Right lobe of liver (tissue), 6 donors: ENCODE data around the gene TCF7L2. TPM values are rescaled to one million over a fixed set of nuclear protein-coding genes. Genes with fewer than 3 reads are reported as not detected.

Experiments
- ATAC-seq, 4 donors: fragments of 200-7000 bp; cut with Tn5 transposase; one replicate each; pipeline ENCODE4 v1.9.1; 2020; ENCODE audit warnings: mild to moderate bottlenecking in 4 of 4, moderate library complexity in 4 of 4
- DNase-seq, 3 donors: peaks; one replicate each; pipeline ENCODE4 v3.0.0-alpha.2; 2020
- H3K27ac ChIP-seq, 3 donors: fragments of 200-600 bp; one replicate each; pipeline ENCODE4 v1.8.0; 2022
- H3K27me3 ChIP-seq, 2 donors: fragments of 200-600 bp; one replicate each; pipeline ENCODE4 v1.8.0; 2022
- H3K36me3 ChIP-seq, 4 donors: fragments of 200-600 bp; sonication (generic) in 1 of 4; one replicate each; pipeline versions ENCODE4 v1.5.1 to v1.8.0; 2017 to 2022; ENCODE audit warnings: control low read depth in 1 of 4
- H3K4me1 ChIP-seq, 4 donors: fragments of 200-600 bp; sonication (generic) in 1 of 4; one replicate each; pipeline versions ENCODE4 v1.5.1 to v1.8.0; 2017 to 2022; ENCODE audit warnings: control low read depth in 1 of 4
- H3K4me3 ChIP-seq, 3 donors: fragments of 200-600 bp; one replicate each; pipeline ENCODE4 v1.8.0; 2022
- H3K9me3 ChIP-seq, 4 donors: fragments of 200-600 bp; sonication (generic) in 1 of 4; one replicate each; pipeline versions ENCODE4 v1.5.1 to v1.8.0; 2017 to 2022; ENCODE audit warnings: control low read depth in 1 of 4
- POLR2A ChIP-seq: fragments of 450-650 bp; IDR thresholded peaks from one replicate; pipeline ENCODE4 v1.6.1; 2017; ENCODE audit warnings: antibody characterized with exemption, mild to moderate bottlenecking
- WGBS: methylation state at CpG from one replicate; pipeline ENCODE4 v1.1.6; 2018; ENCODE audit warnings: low coverage, low lambda C conversion rate; ENCODE audit not compliant: insufficient coverage; ENCODE audit errors: missing lambda C conversion rate; 5-methylcytosine and 5-hydroxymethylcytosine counted together
- intact Hi-C, 2 donors: fragments of 100-400 bp; cut with DNase I; formaldehyde crosslinking; loops; one replicate each; pipeline versions ENCODE4 v1.11.2 to v1.14.1; 2022
- total RNA-seq, 6 experiments: library from RNA; depleted of rRNA in 2 of 6; stranded (reverse); fragments of >200 nt in 2 of 6; fragmentation: NEBNext Ultra II Directional in 3 of 6; extraction: Animal tissue kit (Norgen Biotek cat#: 25700) in 3 of 6; gene quantifications; one replicate each; pipeline versions ENCODE4 v1.1.0 to v1.2.4, GENCODE V29; 2016 to 2023
- TF ChIP-seq, protein P1 (sequence below), 4 donors: fragments of 200-600 bp in 3 of 4; fragments of 450-650 bp in 1 of 4; IDR thresholded peaks; one replicate each; pipeline versions ENCODE4 v1.5.1 to v1.8.0; 2016 to 2022; ENCODE audit warnings: antibody characterized with exemption in 4 of 4, mild to moderate bottlenecking in 2 of 4
- donor health status: DM: no; HTN: yes; CAD: no.
- donor health status: DM: no; HTN: no; CAD: no.
- donor health status: DM: no; HTN: no; CAD: no.
- donor health status: DM: no; HTN: yes; CAD: no.
- donor health status: DM: no; HTN: yes; CAD: no.

Gene TCF7L2
- total RNA-seq, 6 experiments from 2014 or later: 9.4 to 33.2 (median 16.7) TPM

DNA sequence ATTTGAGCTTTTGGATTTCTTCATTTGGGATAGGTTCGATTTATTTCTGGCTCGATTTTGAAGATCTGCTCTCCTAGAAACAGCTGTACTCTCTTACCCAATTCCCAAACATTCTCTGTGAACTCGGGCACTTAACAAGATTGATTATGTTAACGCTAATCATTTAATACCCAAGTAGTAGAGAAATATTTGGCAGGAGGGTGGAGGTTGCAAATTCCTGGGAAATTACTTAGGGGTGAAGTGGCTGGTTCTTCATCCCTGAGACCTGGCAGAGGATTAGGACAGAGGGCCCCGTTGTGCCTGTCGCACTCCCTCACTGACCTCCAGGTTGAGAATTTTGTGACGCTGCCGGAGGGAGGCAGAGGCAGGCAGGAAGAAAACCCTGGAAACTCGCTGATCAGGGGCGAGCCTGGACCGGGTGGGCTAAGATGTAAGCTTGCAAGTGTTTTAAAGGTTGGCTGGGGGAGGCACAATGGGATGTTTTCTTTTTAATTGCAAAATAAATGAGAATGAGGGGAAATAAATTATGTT, 182.6 kb downstream of the TCF7L2 start:
- peaks cover 0 to 41% (median 16%) of the 10 kb centered on the region in 4 donors for H3K4me1 ChIP-seq
- H3K4me3 ChIP-seq: no peak overlapping the region
- no peak for TF ChIP-seq POLR2A
- TF ChIP-seq, protein P1, sequence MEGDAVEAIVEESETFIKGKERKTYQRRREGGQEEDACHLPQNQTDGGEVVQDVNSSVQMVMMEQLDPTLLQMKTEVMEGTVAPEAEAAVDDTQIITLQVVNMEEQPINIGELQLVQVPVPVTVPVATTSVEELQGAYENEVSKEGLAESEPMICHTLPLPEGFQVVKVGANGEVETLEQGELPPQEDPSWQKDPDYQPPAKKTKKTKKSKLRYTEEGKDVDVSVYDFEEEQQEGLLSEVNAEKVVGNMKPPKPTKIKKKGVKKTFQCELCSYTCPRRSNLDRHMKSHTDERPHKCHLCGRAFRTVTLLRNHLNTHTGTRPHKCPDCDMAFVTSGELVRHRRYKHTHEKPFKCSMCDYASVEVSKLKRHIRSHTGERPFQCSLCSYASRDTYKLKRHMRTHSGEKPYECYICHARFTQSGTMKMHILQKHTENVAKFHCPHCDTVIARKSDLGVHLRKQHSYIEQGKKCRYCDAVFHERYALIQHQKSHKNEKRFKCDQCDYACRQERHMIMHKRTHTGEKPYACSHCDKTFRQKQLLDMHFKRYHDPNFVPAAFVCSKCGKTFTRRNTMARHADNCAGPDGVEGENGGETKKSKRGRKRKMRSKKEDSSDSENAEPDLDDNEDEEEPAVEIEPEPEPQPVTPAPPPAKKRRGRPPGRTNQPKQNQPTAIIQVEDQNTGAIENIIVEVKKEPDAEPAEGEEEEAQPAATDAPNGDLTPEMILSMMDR (IDR thresholded peaks at IDR 0.05): no peak
- no peaks in the 10 kb centered on the region for H3K27me3 ChIP-seq
- 32% methylated on average over 11 of the region's 11 CpGs for WGBS
- H3K27ac ChIP-seq: peak overlapping the region in 2 of 3 donors; percentile 73 to 75
- DNase-seq (no peak), ATAC-seq (peak; percentile 3 to 33 (median 10))
- intact Hi-C loops: no loop called here
- H3K36me3 ChIP-seq: no peaks in the 10 kb centered on the region
- H3K9me3 ChIP-seq: no peaks in the 10 kb centered on the region

DNA sequence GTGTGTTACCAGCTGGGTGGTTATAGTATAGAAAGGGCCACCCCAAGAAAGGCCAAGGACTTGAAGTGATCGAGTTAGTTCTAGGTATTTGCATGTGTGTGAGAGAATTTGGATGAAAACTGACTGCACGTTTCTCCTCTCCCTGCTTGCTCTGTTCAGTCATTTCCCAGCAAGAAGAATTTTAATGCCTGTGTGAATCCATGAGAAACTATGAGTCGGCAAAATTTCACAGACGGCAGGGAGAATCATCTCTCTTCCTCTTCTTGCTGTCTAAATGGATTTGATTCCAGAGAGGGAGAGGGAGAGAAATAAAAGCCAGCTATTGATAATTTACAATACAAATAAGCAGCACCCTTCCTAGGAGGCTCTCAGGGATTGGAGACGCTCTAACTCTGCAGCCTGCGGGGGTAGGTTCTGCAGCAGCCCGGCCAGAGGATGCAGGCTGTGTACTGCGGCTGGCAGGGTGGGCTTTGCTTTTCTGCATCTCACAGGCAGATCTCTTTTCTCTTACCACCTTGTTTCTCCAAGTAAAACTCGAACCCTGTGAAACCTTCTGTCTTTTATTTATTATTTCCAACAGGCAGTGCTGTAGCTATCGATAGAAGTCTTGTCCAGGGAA, 183.6 kb downstream of the TCF7L2 start:
- intact Hi-C loops: no loop called here
- DNase-seq (no peak), ATAC-seq (no peak)
- no peak for TF ChIP-seq POLR2A
- TF ChIP-seq, protein P1 (IDR thresholded peaks at IDR 0.05): no peak
- Histone ChIP-seq H3K27ac (peak overlapping the region in 1 of 3 donors; percentile 75), H3K4me1 (peaks cover 0 to 41% (median 16%) of the 10 kb centered on the region in 4 donors), H3K9me3 (no peaks in the 10 kb centered on the region), H3K4me3 (no peak overlapping the region), H3K27me3 (no peaks in the 10 kb centered on the region), H3K36me3 (no peaks in the 10 kb centered on the region)
- WGBS: 56% methylated on average over 5 of the region's 10 CpGs

GRCh38 chr10:113135025-113135424, 185.0 kb downstream of the TCF7L2 start:
- Histone ChIP-seq H3K9me3 (no peaks in the 10 kb centered on the region), H3K4me3 (no peak overlapping the region), H3K4me1 (peaks cover 0 to 32% (median 16%) of the 10 kb centered on the region in 4 donors), H3K27ac (no peak overlapping the region), H3K36me3 (no peaks in the 10 kb centered on the region), H3K27me3 (no peaks in the 10 kb centered on the region)
- 69% methylated on average over 6 of the region's 9 CpGs for WGBS
- ATAC-seq (no peak), DNase-seq (no peak)
- intact Hi-C loops: no loop called here
- TF ChIP-seq POLR2A: no peak
- TF ChIP-seq, protein P1 (IDR thresholded peaks at IDR 0.05): no peak

DNA sequence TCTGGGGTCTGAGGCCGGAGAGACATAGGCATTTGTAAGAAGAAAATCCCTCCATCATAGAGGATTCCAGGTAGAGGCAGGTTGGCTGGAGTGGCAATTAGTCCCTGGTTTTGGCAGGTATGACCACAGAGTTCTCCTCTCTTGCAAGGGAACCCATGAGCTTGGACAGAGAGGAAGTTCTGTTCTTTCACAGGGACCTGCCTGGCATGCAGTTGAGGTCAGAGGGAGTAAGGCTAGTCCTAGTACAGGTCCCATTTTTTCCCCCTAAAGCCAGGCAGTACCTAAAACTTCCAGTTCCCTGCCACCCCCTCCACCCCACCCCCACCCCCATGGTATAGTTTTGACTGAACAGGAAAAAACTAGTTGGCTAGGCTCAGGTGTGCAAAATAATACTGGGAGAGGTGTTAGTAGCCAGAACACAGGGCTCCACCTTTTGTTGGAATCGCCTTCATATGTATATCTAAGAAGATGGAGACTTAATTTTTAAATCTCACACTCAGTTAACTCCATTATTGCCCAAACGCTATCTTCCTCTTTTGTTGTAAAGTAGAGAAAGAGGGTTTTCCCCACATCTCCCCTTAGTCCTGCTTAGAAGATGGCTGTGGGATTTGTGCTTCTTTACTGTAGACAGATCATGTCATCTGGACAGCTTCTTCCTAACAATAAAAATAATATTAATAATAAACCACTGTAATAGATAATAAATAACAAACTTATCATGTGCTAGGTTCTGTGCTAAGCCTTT, 188.1 kb downstream of the TCF7L2 start:
- ATAC-seq (no peak), DNase-seq (no peak)
- 88% methylated on average over 3 of the region's 3 CpGs for WGBS
- no peaks in the 10 kb centered on the region for H3K27me3 ChIP-seq
- H3K4me3 ChIP-seq: no peak overlapping the region
- peaks cover 0 to 22% (median 12%) of the 10 kb centered on the region in 4 donors for H3K36me3 ChIP-seq
- peaks cover 0 to 3% (median under 1%) of the 10 kb centered on the region in 4 donors for H3K4me1 ChIP-seq
- intact Hi-C loops: no loop called here
- TF ChIP-seq POLR2A: no peak
- TF ChIP-seq, protein P1 (IDR thresholded peaks at IDR 0.05): no peak
- H3K27ac ChIP-seq: no peak overlapping the region
- no peaks in the 10 kb centered on the region for H3K9me3 ChIP-seq
